Loucy (cell line): ENCODE results near the gene ZDHHC19.

ENCODE experiments used
- H2AFZ ChIP-seq: fragments of 200-600 bp; sonication (generic); 2 replicates; pipeline ENCODE4 v1.6.0; 2016; ENCODE audit warnings: antibody characterized with exemption, mild to moderate bottlenecking, low read length, moderate library complexity
- H3F3A ChIP-seq: fragments of 200-600 bp; 2 replicates; pipeline ENCODE4 v1.6.0; 2016; ENCODE audit warnings: antibody characterized with exemption, low read depth, mild to moderate bottlenecking
- H3K27me3 ChIP-seq: fragments of 200-600 bp; sonication (generic); 2 replicates; pipeline ENCODE4 v1.6.1; 2014; ENCODE audit warnings: low read length, mild to moderate bottlenecking; ENCODE audit not compliant: insufficient read depth, poor library complexity, severe bottlenecking
- H3K36me3 ChIP-seq: fragments of 200-600 bp; sonication (generic); 2 replicates; pipeline ENCODE4 v1.6.1; 2016; ENCODE audit warnings: low read length; ENCODE audit not compliant: insufficient read depth
- H3K4me1 ChIP-seq: fragments of 200-600 bp; sonication (generic); 2 replicates; pipeline ENCODE4 v1.5.1; 2014; ENCODE audit warnings: low read length, mild to moderate bottlenecking; ENCODE audit not compliant: insufficient read depth, poor library complexity, severe bottlenecking
- H3K4me2 ChIP-seq: fragments of 200-600 bp; sonication (generic); 2 replicates; pipeline ENCODE4 v1.6.0; 2014; ENCODE audit warnings: antibody characterized with exemption, low read length, low read depth, mild to moderate bottlenecking; ENCODE audit not compliant: poor library complexity, severe bottlenecking
- H3K4me3 ChIP-seq: fragments of 200-600 bp; sonication (generic); 2 replicates; pipeline ENCODE4 v1.5.1; 2014; ENCODE audit warnings: low read length, mild to moderate bottlenecking, mixed read lengths; ENCODE audit not compliant: poor library complexity, severe bottlenecking
- H3K79me2 ChIP-seq: fragments of 200-600 bp; sonication (generic); 2 replicates; pipeline ENCODE4 v1.6.1; 2014; ENCODE audit warnings: low read length; ENCODE audit not compliant: insufficient read depth
- H3K9ac ChIP-seq: fragments of 200-600 bp; sonication (generic); 2 replicates; pipeline ENCODE4 v1.6.0; 2014; ENCODE audit warnings: mild to moderate bottlenecking, low read depth, low read length, moderate library complexity; ENCODE audit not compliant: poor library complexity, severe bottlenecking
- H3K9me2 ChIP-seq: fragments of 200-600 bp; sonication (generic); replicated peaks from 2 replicates; pipeline ENCODE4 v1.6.1; 2016; ENCODE audit warnings: low read depth, low read length, mixed read lengths
- H3K9me3 ChIP-seq: fragments of 200-600 bp; sonication (generic); 2 replicates; pipeline ENCODE4 v1.6.1; 2014; ENCODE audit warnings: mild to moderate bottlenecking, antibody characterized with exemption, low read length, low read depth; ENCODE audit not compliant: insufficient read depth
- H4K20me1 ChIP-seq: fragments of 200-600 bp; sonication (generic); 2 replicates; pipeline ENCODE4 v1.6.0; 2014; ENCODE audit warnings: antibody characterized with exemption, low read length, mild to moderate bottlenecking; ENCODE audit not compliant: insufficient read depth, poor library complexity, severe bottlenecking
- EZH2phosphoT487 ChIP-seq: fragments of 200-600 bp; IDR thresholded peaks from 2 replicates; pipeline ENCODE4 v1.6.1; 2018; ENCODE audit warnings: antibody characterized with exemption, mild to moderate bottlenecking, moderate library complexity, borderline replicate concordance
- TF ChIP-seq, protein P1 (sequence below): fragments of 200-600 bp; sonication (generic); conservative IDR thresholded peaks from 2 replicates; pipeline ENCODE4 v1.5.1; 2014; ENCODE audit warnings: mild to moderate bottlenecking, antibody characterized with exemption, low read length

The ZDHHC19 gene

GRCh38 chr3:196222876-196223595 is 11.8 kb upstream of the ZDHHC19 start:
- TF ChIP-seq, protein P1, sequence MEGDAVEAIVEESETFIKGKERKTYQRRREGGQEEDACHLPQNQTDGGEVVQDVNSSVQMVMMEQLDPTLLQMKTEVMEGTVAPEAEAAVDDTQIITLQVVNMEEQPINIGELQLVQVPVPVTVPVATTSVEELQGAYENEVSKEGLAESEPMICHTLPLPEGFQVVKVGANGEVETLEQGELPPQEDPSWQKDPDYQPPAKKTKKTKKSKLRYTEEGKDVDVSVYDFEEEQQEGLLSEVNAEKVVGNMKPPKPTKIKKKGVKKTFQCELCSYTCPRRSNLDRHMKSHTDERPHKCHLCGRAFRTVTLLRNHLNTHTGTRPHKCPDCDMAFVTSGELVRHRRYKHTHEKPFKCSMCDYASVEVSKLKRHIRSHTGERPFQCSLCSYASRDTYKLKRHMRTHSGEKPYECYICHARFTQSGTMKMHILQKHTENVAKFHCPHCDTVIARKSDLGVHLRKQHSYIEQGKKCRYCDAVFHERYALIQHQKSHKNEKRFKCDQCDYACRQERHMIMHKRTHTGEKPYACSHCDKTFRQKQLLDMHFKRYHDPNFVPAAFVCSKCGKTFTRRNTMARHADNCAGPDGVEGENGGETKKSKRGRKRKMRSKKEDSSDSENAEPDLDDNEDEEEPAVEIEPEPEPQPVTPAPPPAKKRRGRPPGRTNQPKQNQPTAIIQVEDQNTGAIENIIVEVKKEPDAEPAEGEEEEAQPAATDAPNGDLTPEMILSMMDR: no peak
- TF ChIP-seq EZH2phosphoT487: no peak
- H3K9me3 ChIP-seq: no peaks in the 10 kb centered on the region
- no peak overlapping the region for H3K4me2 ChIP-seq
- H3K36me3 ChIP-seq: no peaks in the 10 kb centered on the region
- H3K9ac ChIP-seq: no peak overlapping the region
- no peak overlapping the region for H2AFZ ChIP-seq
- no peaks in the 10 kb centered on the region for H3K27me3 ChIP-seq
- H3K79me2 ChIP-seq: no peaks in the 10 kb centered on the region
- no peak overlapping the region for H3K4me3 ChIP-seq
- no peaks in the 10 kb centered on the region for H3F3A ChIP-seq
- peaks cover 20% of the 10 kb centered on the region for H3K4me1 ChIP-seq
- H3K9me2 ChIP-seq: no peaks in the 10 kb centered on the region
- no peaks in the 10 kb centered on the region for H4K20me1 ChIP-seq

- Histone ChIP-seq H3K9me2 (no peaks in the 10 kb centered on the region), H3K79me2 (no peaks in the 10 kb centered on the region), H3K27me3 (no peaks in the 10 kb centered on the region), H3K9me3 (no peaks in the 10 kb centered on the region), H3K4me1 (peaks cover 29% of the 10 kb centered on the region), H3K4me2 (no peak overlapping the region), H4K20me1 (no peaks in the 10 kb centered on the region), H3K4me3 (no peak overlapping the region), H3K36me3 (no peaks in the 10 kb centered on the region), H3K9ac (no peak overlapping the region), H3F3A (no peaks in the 10 kb centered on the region), H2AFZ (no peak overlapping the region)
- TF ChIP-seq EZH2phosphoT487: no peak
- TF ChIP-seq, protein P1: no peak
Observed at GRCh38 chr3:196220991-196221390, 9.8 kb upstream of the ZDHHC19 start.

GRCh38 chr3:196220587-196220986 is 9.4 kb upstream of the ZDHHC19 start:
- Histone ChIP-seq H3K9ac (no peak overlapping the region), H3K9me2 (no peaks in the 10 kb centered on the region), H3K4me3 (no peak overlapping the region), H3K4me1 (peaks cover 29% of the 10 kb centered on the region), H2AFZ (no peak overlapping the region), H3K9me3 (no peaks in the 10 kb centered on the region), H3K4me2 (no peak overlapping the region), H3F3A (no peaks in the 10 kb centered on the region), H3K79me2 (no peaks in the 10 kb centered on the region), H4K20me1 (no peaks in the 10 kb centered on the region), H3K36me3 (no peaks in the 10 kb centered on the region), H3K27me3 (no peaks in the 10 kb centered on the region)
- no peak for TF ChIP-seq EZH2phosphoT487
- TF ChIP-seq, protein P1: no peak
